HepG2 (cell line): ENCODE data around the gene FIBP. TPM values are rescaled to one million over a fixed set of nuclear protein-coding genes. Genes with fewer than 3 reads are reported as not detected.

Source experiments
- ATF7 ChIP-seq, 2 experiments: fragments of 450-650 bp in 1 of 2; sonication (generic) in 1 of 2; formaldehyde crosslinking in 1 of 2; IDR thresholded peaks; 2 replicates each; pipeline versions ENCODE4 v1.4.0 to v1.6.1; 2016 to 2020; ENCODE audit warnings: antibody characterized with exemption in 1 of 2, mild to moderate bottlenecking in 1 of 2, missing genetic modification reagents in 1 of 2
- EP300 ChIP-seq, 3 experiments: sonication (generic) in 1 of 3; formaldehyde crosslinking in 1 of 3; IDR thresholded peaks; 2 replicates each; pipeline versions ENCODE4 v1.5.1 to v1.6.1; 2011 to 2020; ENCODE audit warnings: low read depth in 2 of 3, low read length in 2 of 3, borderline replicate concordance in 1 of 3, improper control_type of control experiment in 1 of 3, mild to moderate bottlenecking in 1 of 3, missing genetic modification reagents in 1 of 3, moderate library complexity in 1 of 3
- FLYWCH1 ChIP-seq: sonication (generic); formaldehyde crosslinking; IDR thresholded peaks from 2 replicates; pipeline ENCODE4 v1.8.1; 2023; ENCODE audit warnings: mild to moderate bottlenecking, missing genetic modification reagents
- GPBP1L1 ChIP-seq: sonication (generic); formaldehyde crosslinking; IDR thresholded peaks from 2 replicates; pipeline ENCODE4 v1.5.0; 2020; ENCODE audit warnings: mild to moderate bottlenecking, missing genetic modification reagents
- GPN1 ChIP-seq: sonication (generic); formaldehyde crosslinking; IDR thresholded peaks from 2 replicates; pipeline ENCODE4 v1.5.1; 2020; ENCODE audit warnings: missing genetic modification reagents, borderline replicate concordance
- MLX ChIP-seq: IDR thresholded peaks from 2 replicates; pipeline ENCODE4 v1.6.1; 2016
- NONO ChIP-seq, 2 experiments: fragments of 450-650 bp in 1 of 2; sonication (generic) in 1 of 2; formaldehyde crosslinking in 1 of 2; IDR thresholded peaks in 1 of 2; conservative IDR thresholded peaks in 1 of 2; 2 replicates each; pipeline versions ENCODE4 v1.6.1 to v1.8.0; 2017 to 2022; ENCODE audit warnings: mild to moderate bottlenecking in 1 of 2, missing genetic modification reagents in 1 of 2, moderate library complexity in 1 of 2
- POGK ChIP-seq: sonication (generic); formaldehyde crosslinking; conservative IDR thresholded peaks from 2 replicates; pipeline ENCODE4 v1.8.0; 2022; ENCODE audit warnings: mild to moderate bottlenecking, moderate library complexity, missing genetic modification reagents
- POLR2AphosphoS2 ChIP-seq: IDR thresholded peaks from 2 replicates; pipeline ENCODE4 v1.6.1; 2011; ENCODE audit warnings: low read depth, low read length, improper control_type of control experiment
- PRMT3 ChIP-seq: sonication (generic); formaldehyde crosslinking; IDR thresholded peaks from 2 replicates; pipeline ENCODE4 v1.8.1; 2022; ENCODE audit warnings: low read depth, mild to moderate bottlenecking, moderate library complexity, missing genetic modification reagents, borderline replicate concordance
- RBAK ChIP-seq: sonication (generic); formaldehyde crosslinking; IDR thresholded peaks from 2 replicates; pipeline ENCODE4 v1.5.1; 2020; ENCODE audit warnings: mild to moderate bottlenecking, missing genetic modification reagents
- U2AF1 ChIP-seq: fragments of 200-400 bp; formaldehyde crosslinking; optimal IDR thresholded peaks from 2 replicates; pipeline ENCODE3; 2017; ENCODE audit warnings: mild to moderate bottlenecking, low read depth, low read length
- ZFP90 ChIP-seq: sonication (generic); formaldehyde crosslinking; IDR thresholded peaks from 2 replicates; pipeline ENCODE4 v1.8.0; 2022; ENCODE audit warnings: missing genetic modification reagents, mild to moderate bottlenecking, inconsistent platforms, borderline replicate concordance
- ZMYM2 ChIP-seq: sonication (generic); formaldehyde crosslinking; IDR thresholded peaks from 2 replicates; pipeline ENCODE4 v1.8.0; 2022; ENCODE audit warnings: mild to moderate bottlenecking, missing genetic modification reagents
- ZNF281 ChIP-seq: sonication (generic); formaldehyde crosslinking; IDR thresholded peaks from 2 replicates; pipeline ENCODE4 v1.4.0; 2020; ENCODE audit warnings: missing genetic modification reagents, borderline replicate concordance
- ZNF337 ChIP-seq: sonication (generic); formaldehyde crosslinking; IDR thresholded peaks from 2 replicates; pipeline ENCODE4 v1.5.1; 2020; ENCODE audit warnings: missing genetic modification reagents, low read depth, mild to moderate bottlenecking, borderline replicate concordance
- ZNF563 ChIP-seq: sonication (generic); formaldehyde crosslinking; IDR thresholded peaks from 2 replicates; pipeline ENCODE4 v1.8.0; 2022; ENCODE audit warnings: mild to moderate bottlenecking, moderate library complexity, missing genetic modification reagents
- ZNF569 ChIP-seq: sonication (generic); formaldehyde crosslinking; IDR thresholded peaks from 2 replicates; pipeline ENCODE4 v1.5.0; 2020; ENCODE audit warnings: mild to moderate bottlenecking, missing genetic modification reagents, moderate library complexity, borderline replicate concordance
- ZNF777 ChIP-seq: sonication (generic); formaldehyde crosslinking; IDR thresholded peaks from 2 replicates; pipeline ENCODE4 v1.4.0; 2020; ENCODE audit warnings: missing genetic modification reagents
- ZNF792 ChIP-seq: IDR thresholded peaks from 2 replicates; pipeline ENCODE4 v1.6.1; 2016
- polyA plus RNA-seq, 8 experiments: library from polyadenylated mRNA; depleted of rRNA in 3 of 8; stranded (reverse) in 7 of 8; unstranded in 1 of 8; fragments of >200 nt; fragmentation: Illumina TruSeq in 4 of 8; extraction: Trizol in 4 of 8; gene quantifications; 2 replicates each; pipeline versions ENCODE4 v1.2.1 to v1.2.3, GENCODE V29; 2011 to 2016; ENCODE audit warnings: low read depth in 4 of 8, missing spikeins in 1 of 8, mixed read lengths in 1 of 8; ENCODE audit not compliant: insufficient read depth in 1 of 8
- total RNA-seq, 5 experiments: library from RNA; depleted of rRNA; stranded (reverse); fragments of >200 nt; fragmentation: Illumina TruSeq; extraction: Trizol; gene quantifications; 2 replicates each; pipeline ENCODE4 v1.2.3, GENCODE V29; 2016; ENCODE audit warnings: low read depth in 1 of 5

FIBP gene
- total and polyA plus RNA-seq, 2 of the 13 experiments (the other 11 are each of a cell fraction or from before 2014, with no cell fraction given): 42.9 to 62.1 TPM

- TF ChIP-seq ATF7 (IDR thresholded peaks at IDR 0.05) (no peak), ATF7 (CRISPR knock-in tag; IDR thresholded peaks at IDR 0.05) (no peak; the same call in 1 of the 2 replicates), ZNF337 (CRISPR knock-in tag) (no peak), PRMT3 (CRISPR knock-in tag) (no peak), NONO (IDR thresholded peaks at IDR 0.05) (no peak), NONO (CRISPR knock-in tag; conservative IDR thresholded peaks at IDR 0.05) (peak; percentile 70), RBAK (CRISPR knock-in tag) (no peak), GPBP1L1 (CRISPR knock-in tag) (no peak), ZNF569 (0 out of 2 replicates have a peak, but pooled peaks have one; percentile 62), GPN1 (CRISPR knock-in tag) (peak; percentile 70; the same call in 1 of the 2 replicates), ZNF792 (CRISPR knock-in tag) (peak; percentile 1; the same call in 1 of the 2 replicates), MLX (CRISPR knock-in tag) (0 out of 2 replicates have a peak, but pooled peaks have one; percentile 33), ZMYM2 (CRISPR knock-in tag) (no peak), ZFP90 (CRISPR knock-in tag) (0 out of 2 replicates have a peak, but pooled peaks have one; percentile 48), U2AF1 (peak; percentile 38), FLYWCH1 (CRISPR knock-in tag) (no peak), POLR2AphosphoS2 (no peak), POGK (peak; percentile 41), EP300 (IDR thresholded peaks at IDR 0.05; ENCODE audit: low read depth in 2 of 2, low read length in 2 of 2) (peak in 1 of 2 experiments; percentile 17; a peak in 1 of 4 replicates), EP300 (CRISPR knock-in tag; IDR thresholded peaks at IDR 0.05; ENCODE audit: borderline replicate concordance) (no peak), ZNF563 (CRISPR knock-in tag) (peak; percentile 90), ZNF281 (CRISPR knock-in tag) (no peak), ZNF777 (peak; percentile 95)
These were observed 27.8 kb downstream of the FIBP start, which contains the start of gene MUS81 (continued) for GRCh38 chr11:65860278-65861164.
